H1 (cell line): ENCODE data around the gene ITGB4. TPM values are rescaled to one million over a fixed set of nuclear protein-coding genes. Genes with fewer than 3 reads are reported as not detected.

ENCODE experiments used
- CTCF ChIA-PET: fragments of 300-600 bp; sonication (Branson Sonifier 250); formaldehyde crosslinking; loops from one replicate; lab custom pipeline; 2021; ENCODE audit not compliant: partially characterized antibody; lab: Charles Lee
- POLR2A ChIA-PET: fragments of 300-600 bp; sonication (Branson Sonifier 250); formaldehyde crosslinking; loops from one replicate; lab custom pipeline; 2021; ENCODE audit warnings: inconsistent platforms; ENCODE audit not compliant: partially characterized antibody; lab: Charles Lee
- DNase-seq, 2 experiments: peaks; one replicate each; pipeline versions ENCODE4 v3.0.0 to v3.0.0-alpha.2; 2010 to 2022; ENCODE audit warnings: low spot score in 2 of 2, low read depth in 1 of 2, mixed read lengths in 1 of 2
- FAIRE-seq: peaks from 2 replicates; lab custom pipeline; 2011; peaks lifted over from hg19 to GRCh38; lab: Jason Lieb, UNC
- H2AFZ ChIP-seq: 2 replicates; pipeline ENCODE4 v1.8.1; 2012; ENCODE audit warnings: low read length, inconsistent platforms
- H2AK5ac ChIP-seq: 2 replicates; pipeline ENCODE4 v1.6.1; 2013; ENCODE audit warnings: low read depth, low read length
- H2BK120ac ChIP-seq: replicated peaks from 2 replicates; pipeline ENCODE3; 2013; ENCODE audit warnings: low read depth, low read length, inconsistent platforms
- H2BK12ac ChIP-seq: 2 replicates; pipeline ENCODE4 v1.6.1; 2013; ENCODE audit warnings: low read depth, low read length
- H2BK15ac ChIP-seq: 2 replicates; pipeline ENCODE4 v1.6.1; 2013; ENCODE audit warnings: low read length
- H2BK20ac ChIP-seq: 2 replicates; pipeline ENCODE4 v1.6.1; 2013; ENCODE audit warnings: low read length
- H2BK5ac ChIP-seq: 2 replicates; pipeline ENCODE4 v1.6.1; 2013; ENCODE audit warnings: low read depth, low read length
- H3K14ac ChIP-seq: 2 replicates; pipeline ENCODE4 v1.6.1; 2013; ENCODE audit warnings: inconsistent platforms; ENCODE audit not compliant: insufficient read length
- H3K18ac ChIP-seq: 2 replicates; pipeline ENCODE4 v1.6.1; 2013; ENCODE audit warnings: low read length; ENCODE audit errors: extremely low read depth
- H3K23ac ChIP-seq: 2 replicates; pipeline ENCODE4 v1.6.1; 2013; ENCODE audit warnings: inconsistent platforms; ENCODE audit not compliant: insufficient read length
- H3K23me2 ChIP-seq: 2 replicates; pipeline ENCODE4 v1.6.1; 2013; ENCODE audit warnings: low read depth, low read length
- H3K27ac ChIP-seq: 2 replicates; pipeline ENCODE4 v1.6.1; 2011; ENCODE audit warnings: low read depth, low read length, inconsistent platforms
- H3K27me3 ChIP-seq, 4 experiments: replicated peaks in 1 of 4; 1 replicate in 1 of 4; 2 replicates in 3 of 4; pipeline versions ENCODE4 v1.6.1 to v1.8.1; 2011 to 2013; ENCODE audit warnings: low read length in 3 of 4, mild to moderate bottlenecking in 3 of 4, inconsistent platforms in 2 of 4, mixed read lengths in 2 of 4, moderate library complexity in 1 of 4; ENCODE audit not compliant: control insufficient read depth in 3 of 4, insufficient read depth in 3 of 4; ENCODE audit errors: extremely low read depth in 1 of 4
- H3K36me3 ChIP-seq, 4 experiments: 2 replicates each; pipeline versions ENCODE4 v1.6.1 to v1.8.1; 2011 to 2013; ENCODE audit warnings: mild to moderate bottlenecking in 4 of 4, low read length in 3 of 4, moderate library complexity in 2 of 4, control low read depth in 1 of 4, inconsistent platforms in 1 of 4; ENCODE audit not compliant: insufficient read depth in 4 of 4, control insufficient read depth in 2 of 4
- H3K4ac ChIP-seq: replicated peaks from 2 replicates; pipeline ENCODE3; 2013; ENCODE audit warnings: low read length, low read depth, mixed read lengths, inconsistent platforms; ENCODE audit not compliant: insufficient read length
- H3K4me1 ChIP-seq, 4 experiments: replicated peaks in 1 of 4; 1 replicate in 1 of 4; 2 replicates in 3 of 4; pipeline versions ENCODE4 v1.6.1 to v1.8.1; 2011 to 2013; ENCODE audit warnings: low read length in 3 of 4, inconsistent platforms in 2 of 4, mixed read lengths in 1 of 4; ENCODE audit not compliant: insufficient read depth in 4 of 4, control insufficient read depth in 3 of 4
- H3K4me2 ChIP-seq, 2 experiments: 2 replicates each; pipeline versions ENCODE4 v1.6.1 to v1.8.1; 2011 to 2013; ENCODE audit warnings: low read depth in 2 of 2, low read length in 2 of 2, control low read depth in 1 of 2, inconsistent platforms in 1 of 2, mild to moderate bottlenecking in 1 of 2; ENCODE audit not compliant: insufficient read depth in 1 of 2
- H3K4me3 ChIP-seq, 4 experiments: fragments of 200-600, 300-600 bp in 1 of 4; sonication (generic), shearing (Covaris generic), sonication (Bioruptor Twin) in 1 of 4; 2 replicates each; pipeline versions ENCODE4 v1.5.1 to v1.8.1; 2011 to 2016; ENCODE audit warnings: low read length in 4 of 4, low read depth in 3 of 4, control low read depth in 2 of 4, inconsistent platforms in 2 of 4, mild to moderate bottlenecking in 2 of 4, mixed read lengths in 1 of 4, moderate library complexity in 1 of 4; ENCODE audit not compliant: insufficient read depth in 2 of 4; ENCODE audit errors: extremely low read depth in 1 of 4
- H3K56ac ChIP-seq: replicated peaks from 2 replicates; pipeline ENCODE3; 2013; ENCODE audit warnings: low read depth, mild to moderate bottlenecking, mixed read lengths, low read length, inconsistent platforms; ENCODE audit not compliant: insufficient read length
- H3K79me1 ChIP-seq: 2 replicates; pipeline ENCODE4 v1.6.1; 2013; ENCODE audit warnings: low read depth, low read length, control low read depth
- H3K79me2 ChIP-seq, 2 experiments: 2 replicates each; pipeline versions ENCODE4 v1.6.1 to v1.8.1; 2012 to 2013; ENCODE audit warnings: low read length in 2 of 2, mild to moderate bottlenecking in 2 of 2, inconsistent platforms in 1 of 2; ENCODE audit not compliant: insufficient read depth in 2 of 2, control insufficient read depth in 1 of 2
- H3K9ac ChIP-seq, 4 experiments: replicated peaks in 1 of 4; 1 replicate in 1 of 4; 2 replicates in 3 of 4; pipeline versions ENCODE4 v1.6.1 to v1.8.1; 2011 to 2013; ENCODE audit warnings: low read depth in 3 of 4, low read length in 3 of 4, control low read depth in 2 of 4, mild to moderate bottlenecking in 2 of 4, moderate library complexity in 2 of 4, inconsistent platforms in 1 of 4; ENCODE audit errors: extremely low read depth in 1 of 4
- H3K9me3 ChIP-seq, 2 experiments: 2 replicates each; pipeline versions ENCODE4 v1.6.1 to v1.8.1; 2012 to 2013; ENCODE audit warnings: mild to moderate bottlenecking in 2 of 2, moderate library complexity in 2 of 2, control low read depth in 1 of 2, inconsistent platforms in 1 of 2, low read depth in 1 of 2, low read length in 1 of 2, mixed read lengths in 1 of 2; ENCODE audit not compliant: insufficient read depth in 2 of 2
- H4K20me1 ChIP-seq, 2 experiments: replicated peaks in 1 of 2; 2 replicates each; pipeline versions ENCODE3 to v1.8.1; 2011 to 2013; ENCODE audit warnings: inconsistent platforms in 2 of 2, low read length in 2 of 2, mild to moderate bottlenecking in 1 of 2; ENCODE audit not compliant: insufficient read depth in 2 of 2, control insufficient read depth in 1 of 2
- H4K5ac ChIP-seq: 2 replicates; pipeline ENCODE4 v1.6.1; 2013; ENCODE audit warnings: low read length, low read depth, mixed read lengths, inconsistent platforms; ENCODE audit not compliant: insufficient read length
- H4K8ac ChIP-seq: 2 replicates; pipeline ENCODE4 v1.8.0; 2013; ENCODE audit warnings: mild to moderate bottlenecking, moderate library complexity, low read length, inconsistent platforms; ENCODE audit not compliant: insufficient read depth; ENCODE audit errors: extremely low read depth
- H4K91ac ChIP-seq: replicated peaks from 2 replicates; pipeline ENCODE3; 2013; ENCODE audit warnings: low read length, mixed read lengths, inconsistent platforms; ENCODE audit not compliant: insufficient read length
- EZH2 ChIP-seq: fragments of 200-600 bp; sonication (generic); IDR thresholded peaks from 2 replicates; pipeline ENCODE4 v1.7.1; 2012; ENCODE audit warnings: low read depth, mild to moderate bottlenecking, moderate library complexity, low read length, inconsistent platforms; ENCODE audit not compliant: severe bottlenecking
- MAFK ChIP-seq: IDR thresholded peaks from 2 replicates; pipeline ENCODE4 v1.6.1; 2012; ENCODE audit warnings: low read depth, mild to moderate bottlenecking, improper control_type of control experiment, low read length
- NANOG ChIP-seq: IDR thresholded peaks from 2 replicates; pipeline ENCODE4 v1.6.1; 2011; ENCODE audit warnings: low read length, low read depth, mild to moderate bottlenecking, inconsistent platforms; ENCODE audit not compliant: insufficient read depth, poor library complexity, severe bottlenecking
- SIN3A ChIP-seq, 2 experiments: IDR thresholded peaks in 1 of 2; conservative IDR thresholded peaks in 1 of 2; 2 replicates each; pipeline ENCODE4 v1.6.1; 2011 to 2012; ENCODE audit warnings: low read length in 2 of 2, improper control_type of control experiment in 1 of 2, low read depth in 1 of 2, mild to moderate bottlenecking in 1 of 2
- SP4 ChIP-seq: IDR thresholded peaks from 2 replicates; pipeline ENCODE4 v1.6.1; 2012; ENCODE audit warnings: low read length, inconsistent platforms
- WGBS, 2 experiments: shearing (Covaris generic) in 1 of 2; methylation state at CpG; one replicate each; pipeline versions ENCODE4 v1.1.6 to v1.1.7; 2013 to 2015; ENCODE audit warnings: low lambda C conversion rate in 2 of 2, mixed read lengths in 2 of 2, inconsistent platforms in 1 of 2, low coverage in 1 of 2, missing lambda C conversion rate in 1 of 2; ENCODE audit not compliant: insufficient replicate concordance in 2 of 2, insufficient coverage in 1 of 2, insufficient read length in 1 of 2; ENCODE audit errors: extremely low coverage in 1 of 2, missing lambda C conversion rate in 1 of 2; 5-methylcytosine and 5-hydroxymethylcytosine counted together
- polyA plus RNA-seq, 7 experiments: library from polyadenylated mRNA; depleted of rRNA in 3 of 7; stranded (reverse) in 5 of 7; unstranded in 2 of 7; fragments of >200 nt in 5 of 7; fragments of 200-250 nt in 2 of 7; gene quantifications; 1 replicate in 5 of 7; 2 replicates in 1 of 7; 4 replicates in 1 of 7; pipeline versions ENCODE4 v1.2.1 to v1.2.3, GENCODE V29; 2011 to 2013; ENCODE audit warnings: missing spikeins in 2 of 7, mixed read lengths in 2 of 7
- total RNA-seq: library from RNA; stranded (reverse); fragmentation: NEBNext Ultra II Directional; extraction: Animal tissue kit (Norgen Biotek cat#: 25700); gene quantifications from 2 replicates; pipeline ENCODE4 v1.2.1, GENCODE V29; 2021
- TF ChIP-seq, protein P1 (sequence below), 3 experiments: IDR thresholded peaks; 1 replicate in 2 of 3; 2 replicates in 1 of 3; pipeline versions ENCODE4 v1.5.1 to v1.6.1; 2011; ENCODE audit warnings: low read length in 3 of 3, mild to moderate bottlenecking in 3 of 3, inconsistent platforms in 2 of 3, low read depth in 1 of 3, moderate library complexity in 1 of 3; ENCODE audit not compliant: insufficient read depth in 1 of 3; ENCODE audit errors: control extremely low read depth in 1 of 3

Gene ITGB4
- total and polyA plus RNA-seq, 2 of the 8 experiments (the other 6 are each of a cell fraction or from before 2014, with no cell fraction given), result 5.2 to 5.6 TPM

DNA sequence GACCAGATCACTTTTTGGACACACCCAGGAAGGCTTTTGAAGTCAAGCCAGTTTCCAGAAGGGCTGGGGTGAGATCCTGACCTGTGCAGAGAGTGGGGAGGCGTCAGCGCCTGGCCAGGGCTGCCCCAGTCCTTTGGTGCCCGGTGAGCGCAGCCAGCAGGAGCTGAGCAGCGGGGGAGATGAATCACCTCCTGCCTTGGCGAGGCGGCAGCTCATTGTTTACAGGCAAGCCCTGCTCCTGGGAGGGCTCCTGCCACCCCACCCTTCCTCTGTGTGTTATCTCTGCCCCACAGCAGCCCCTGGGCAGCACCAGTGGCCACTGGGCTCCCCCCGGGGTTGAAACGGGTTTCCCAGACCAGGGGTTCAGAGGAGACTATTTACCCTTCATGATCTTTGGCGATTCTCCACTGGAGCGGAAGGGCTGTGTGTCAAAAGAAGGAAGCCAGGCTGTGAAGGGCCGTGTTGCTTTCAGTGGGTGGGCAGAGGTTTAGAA, 14.1 kb upstream of the ITGB4 start:
- Histone ChIP-seq H3K23me2 (no peaks in the 10 kb centered on the region), H4K91ac (no peak overlapping the region), H2AK5ac (no peak overlapping the region), H2BK12ac (no peak overlapping the region), H2BK20ac (no peak overlapping the region), H3K79me1 (no peaks in the 10 kb centered on the region), H3K56ac (no peak overlapping the region), H4K5ac (no peak overlapping the region), H2AFZ (no peak overlapping the region), H3K4me2 (no peak overlapping the region), H3K9me3 (no peaks in the 10 kb centered on the region), H3K4ac (no peak overlapping the region), H2BK5ac (no peak overlapping the region), H3K4me3 (no peak overlapping the region), H3K14ac (no peak overlapping the region), H3K23ac (no peak overlapping the region), H2BK15ac (no peak overlapping the region), H3K79me2 (no peaks in the 10 kb centered on the region), H3K9ac (no peak overlapping the region), H2BK120ac (no peak overlapping the region), H4K20me1 (peaks cover 0 to 6% of the 10 kb centered on the region in 2 experiments), H4K8ac (no peak overlapping the region), H3K4me1 (no peaks in the 10 kb centered on the region), H3K36me3 (peaks cover 16 to 44% (median 29%) of the 10 kb centered on the region in 4 experiments; a peak in 7 of 8 replicates), H3K27ac (no peak overlapping the region), H3K18ac (no peak overlapping the region), H3K27me3 (no peaks in the 10 kb centered on the region)
- WGBS, 2 experiments, result 94% methylated on average over 12 of the region's 12 CpGs; no CpG with 5 or more reads in 1 of the 2 experiments
- ChIA-PET POLR2A (interaction anchor here (0.8 to 1.7 kb wide), 6 partner anchors 13 to 73 kb away, joined by 3 to 9 read pairs (median 3); a partner anchor contains a TSS), CTCF (interaction anchor here (0.8 to 9.1 kb wide), 8 partner anchors 9 to 73 kb away, joined by 3 to 87 read pairs (median 5); partner anchors contain the start of gene SMIM5)
- FAIRE-seq, result no peak
- DNase-seq, result no peak
- TF ChIP-seq SIN3A (conservative IDR thresholded peaks at IDR 0.05 in 1 of 2, IDR thresholded peaks at IDR 0.05 in 1 of 2; ENCODE audit: low read depth in 1 of 2, low read length in 2 of 2) (no peak), NANOG (no peak), EZH2 (no peak), MAFK (no peak), SP4 (no peak)
- TF ChIP-seq, protein P1, sequence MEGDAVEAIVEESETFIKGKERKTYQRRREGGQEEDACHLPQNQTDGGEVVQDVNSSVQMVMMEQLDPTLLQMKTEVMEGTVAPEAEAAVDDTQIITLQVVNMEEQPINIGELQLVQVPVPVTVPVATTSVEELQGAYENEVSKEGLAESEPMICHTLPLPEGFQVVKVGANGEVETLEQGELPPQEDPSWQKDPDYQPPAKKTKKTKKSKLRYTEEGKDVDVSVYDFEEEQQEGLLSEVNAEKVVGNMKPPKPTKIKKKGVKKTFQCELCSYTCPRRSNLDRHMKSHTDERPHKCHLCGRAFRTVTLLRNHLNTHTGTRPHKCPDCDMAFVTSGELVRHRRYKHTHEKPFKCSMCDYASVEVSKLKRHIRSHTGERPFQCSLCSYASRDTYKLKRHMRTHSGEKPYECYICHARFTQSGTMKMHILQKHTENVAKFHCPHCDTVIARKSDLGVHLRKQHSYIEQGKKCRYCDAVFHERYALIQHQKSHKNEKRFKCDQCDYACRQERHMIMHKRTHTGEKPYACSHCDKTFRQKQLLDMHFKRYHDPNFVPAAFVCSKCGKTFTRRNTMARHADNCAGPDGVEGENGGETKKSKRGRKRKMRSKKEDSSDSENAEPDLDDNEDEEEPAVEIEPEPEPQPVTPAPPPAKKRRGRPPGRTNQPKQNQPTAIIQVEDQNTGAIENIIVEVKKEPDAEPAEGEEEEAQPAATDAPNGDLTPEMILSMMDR (IDR thresholded peaks at IDR 0.05; ENCODE audit: control extremely low read depth in 1 of 3, insufficient read depth in 1 of 3, low read depth in 1 of 3, low read length in 3 of 3), result no peak
